ENCODE results near the gene CDK7. TPM values are rescaled to one million over a fixed set of nuclear protein-coding genes. Genes with fewer than 3 reads are reported as not detected.

CDK7 gene
- total RNA-seq, 1 experiment from 2014 or later, result 53.4 TPM

DNA sequence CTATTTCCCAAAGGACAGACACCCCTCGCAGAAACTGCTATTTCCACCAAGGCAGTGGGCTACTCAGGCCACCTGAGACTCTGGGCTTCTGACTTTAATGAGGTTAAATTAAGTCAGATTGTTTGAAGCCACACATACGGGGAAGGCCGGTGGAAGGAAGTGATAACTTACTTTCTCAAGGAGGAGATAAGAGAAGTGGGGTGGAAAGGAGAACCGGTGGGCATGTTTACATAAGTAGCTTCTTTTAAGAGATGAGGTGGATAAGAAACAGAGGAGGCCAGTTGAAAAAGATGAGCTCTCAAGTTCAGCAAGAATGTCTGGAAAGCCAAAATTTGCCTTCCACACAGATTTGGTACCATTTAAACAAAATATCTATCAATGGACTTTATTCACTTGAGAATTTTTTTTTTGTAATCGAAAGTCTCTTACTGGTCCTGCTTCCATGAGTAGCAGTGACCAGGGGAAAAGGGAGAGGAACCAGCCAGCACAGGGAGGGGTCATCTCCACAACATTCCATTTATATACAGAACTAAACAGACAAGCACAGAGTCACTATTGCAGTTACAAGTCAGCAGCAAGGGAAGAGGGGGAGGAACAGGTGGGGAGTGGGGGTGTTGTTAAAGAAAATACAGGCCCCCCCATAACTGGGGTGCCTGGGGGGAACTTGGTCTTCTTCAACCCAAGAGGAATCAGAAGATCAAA lies 77.9 kb downstream of the CDK7 start:
- Histone ChIP-seq H2AFZ (ENCODE audit: low read length) (no peak overlapping the region), H2BK15ac (ENCODE audit: low read depth, low read length) (no peak overlapping the region), H3K9me3 (ENCODE audit: control insufficient read depth, low read depth, low read length) (no peaks in the 10 kb centered on the region), H3K79me2 (ENCODE audit: insufficient read depth, low read length) (no peaks in the 10 kb centered on the region), H3K23me2 (ENCODE audit: insufficient read length, low read depth, low read length, poor library complexity, severe bottlenecking) (no peaks in the 10 kb centered on the region), H3K4ac (ENCODE audit: low read depth, low read length) (no peak overlapping the region), H3K14ac (ENCODE audit: insufficient read depth, low read length) (no peak overlapping the region), H2BK12ac (ENCODE audit: insufficient read length, low read depth, low read length) (no peak overlapping the region), H3K27me3 (ENCODE audit: insufficient read depth, low read length) (no peaks in the 10 kb centered on the region), H3K4me1 (ENCODE audit: insufficient read depth, low read length) (no peaks in the 10 kb centered on the region), H4K91ac (ENCODE audit: insufficient read length, low read depth, low read length) (no peak overlapping the region), H2AK5ac (ENCODE audit: insufficient read length, low read length) (no peak overlapping the region), H3K9ac (ENCODE audit: extremely low read depth, insufficient read length, low read length) (no peak overlapping the region), H2BK120ac (ENCODE audit: low read depth, low read length, poor library complexity, severe bottlenecking) (no peak overlapping the region), H3T11ph (ENCODE audit: low read length) (no peak overlapping the region), H4K8ac (replicated peaks; ENCODE audit: insufficient read length, low read depth, low read length) (no peak overlapping the region), H4K20me1 (ENCODE audit: control insufficient read depth, insufficient read depth, insufficient read length) (no peaks in the 10 kb centered on the region), H4K5ac (ENCODE audit: insufficient read length, low read depth, low read length) (no peak overlapping the region), H3K79me1 (ENCODE audit: insufficient read depth, low read depth, low read length, poor library complexity, severe bottlenecking) (no peaks in the 10 kb centered on the region), H3K18ac (ENCODE audit: insufficient read length, low read depth, low read length) (no peak overlapping the region), H3K56ac (ENCODE audit: insufficient read length, low read depth, low read length) (no peak overlapping the region), H3K4me2 (ENCODE audit: insufficient read depth, insufficient read length, low read length) (no peak overlapping the region), H3K23ac (ENCODE audit: insufficient read length, low read depth, low read length) (no peak overlapping the region), H2BK5ac (ENCODE audit: insufficient read length, low read length) (no peak overlapping the region), H3K27ac (ENCODE audit: insufficient read length, low read depth, low read length) (no peak overlapping the region), H2BK20ac (ENCODE audit: low read depth, low read length, poor library complexity, severe bottlenecking) (no peak overlapping the region)
- H3K36me3 Mint-ChIP-seq (ENCODE audit: insufficient read depth in 1 of 3, low read depth in 3 of 3), result peaks cover 9 to 23% (median 12%) of the 10 kb centered on the region in 3 experiments
- H3K27ac Mint-ChIP-seq, result no peak overlapping the region
- H3K4me1 Mint-ChIP-seq, result peaks cover 0 to 9% of the 10 kb centered on the region in 2 experiments; a peak in 1 of 4 replicates
- no peak for DNase-seq
- WGBS (ENCODE audit: extremely low coverage, insufficient read length, low lambda C conversion rate), result no CpG with 5 or more reads among the region's 5 CpGs
- peaks cover 19% of the 10 kb centered on the region in 2 experiments for H3K9me3 Mint-ChIP-seq
- no peak overlapping the region for H3K4me3 Mint-ChIP-seq
- no peak for TF ChIP-seq CTCF (conservative IDR thresholded peaks at IDR 0.05)
- H3K27me3 Mint-ChIP-seq (ENCODE audit: low read depth), result no peaks in the 10 kb centered on the region
